ENCODE data around the gene TBX4.
"Not testable (repeated sequence)": the region's sequence is repeated elsewhere in the genome, so short reads cannot be mapped to it uniquely, and the experiment has no call there.

Gene TBX4

DNA sequence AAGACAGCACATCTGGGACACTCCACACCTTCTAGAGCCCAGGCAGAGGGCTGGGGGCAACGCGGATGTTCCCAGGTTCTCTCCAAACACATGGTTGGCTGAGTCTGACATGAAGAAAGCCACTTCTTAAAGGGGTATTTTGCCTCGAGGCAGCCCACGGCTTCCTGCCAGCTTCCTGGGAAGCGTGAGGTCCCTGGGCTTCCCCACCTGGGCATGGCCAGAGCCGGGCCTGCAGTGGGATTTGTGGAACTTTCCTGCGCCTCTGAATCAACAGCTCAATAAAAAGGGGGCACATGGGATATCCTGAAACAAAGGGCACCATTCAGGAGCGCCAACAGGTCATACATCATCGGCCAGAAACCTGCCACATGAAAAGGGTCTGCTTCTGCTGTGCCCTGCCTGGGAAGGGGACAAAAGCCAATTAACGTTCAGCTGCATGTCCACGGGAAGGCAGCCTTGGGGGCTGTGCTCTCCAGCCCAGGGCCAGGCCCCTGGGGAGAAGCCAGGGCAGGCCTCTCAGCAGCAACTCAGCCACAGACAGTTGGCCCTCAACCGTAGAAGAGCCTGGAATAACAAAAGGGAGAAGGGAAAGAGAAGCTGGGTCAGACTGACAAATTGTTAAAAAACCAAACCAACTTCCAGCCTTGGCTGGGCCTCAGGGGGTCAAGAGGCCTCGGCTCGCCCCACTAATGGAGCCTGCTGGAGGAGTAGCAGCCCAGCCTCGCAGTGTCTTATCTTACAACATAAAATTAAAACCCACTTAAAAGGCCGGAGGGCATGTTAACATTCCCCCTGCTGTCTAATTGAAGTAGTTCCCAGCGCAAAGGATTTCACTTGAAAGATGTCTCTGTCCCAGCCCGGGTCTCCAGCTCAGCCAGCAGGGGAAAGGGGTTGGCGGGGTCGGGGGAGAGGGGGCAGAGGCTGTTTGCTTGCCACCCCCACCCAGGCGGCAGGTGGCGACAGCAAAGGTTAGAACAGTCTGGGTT lies 34.2 kb downstream of the TBX4 start:
- no peak for DNase-seq

GRCh38 chr17:61487161-61487988 lies 35.2 kb downstream of the TBX4 start:
- DNase-seq = no peak

DNA sequence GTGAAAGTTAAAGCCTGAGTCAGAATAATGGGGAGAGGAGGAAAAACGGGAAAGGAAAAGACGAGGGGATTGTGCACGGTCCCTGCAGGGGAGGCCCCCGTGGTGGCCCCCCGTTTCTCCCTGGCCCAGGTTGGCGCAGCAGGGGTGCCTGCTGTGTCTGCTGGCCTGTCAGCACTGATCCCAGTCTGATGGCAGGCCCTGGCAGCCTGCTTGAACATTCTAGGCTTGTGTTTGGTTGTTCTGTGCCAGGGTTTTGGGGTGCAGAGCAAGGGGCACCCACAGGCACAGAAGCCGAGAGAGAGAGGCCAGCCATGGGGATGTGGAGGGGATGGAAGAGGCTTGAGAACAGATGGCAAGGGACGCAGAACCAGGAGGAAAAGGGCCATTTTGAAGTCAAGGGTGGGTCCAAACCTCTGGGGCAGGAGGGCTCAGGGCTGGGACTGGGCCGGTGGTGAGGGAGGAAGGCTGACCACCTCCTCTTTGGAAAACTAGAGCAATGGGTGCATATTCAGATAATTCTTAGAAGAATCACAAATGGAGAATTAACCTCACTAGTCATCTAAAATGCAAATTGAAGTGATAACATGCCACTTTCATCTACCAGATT lies 35.9 kb downstream of the TBX4 start:
- no peak for DNase-seq

- DNase-seq = no peak
Measured at GRCh38 chr17:61488878-61489718, 36.9 kb downstream of the TBX4 start.

- no peak for DNase-seq
Measured at GRCh38 chr17:61489719-61490490, 37.7 kb downstream of the TBX4 start.

DNA sequence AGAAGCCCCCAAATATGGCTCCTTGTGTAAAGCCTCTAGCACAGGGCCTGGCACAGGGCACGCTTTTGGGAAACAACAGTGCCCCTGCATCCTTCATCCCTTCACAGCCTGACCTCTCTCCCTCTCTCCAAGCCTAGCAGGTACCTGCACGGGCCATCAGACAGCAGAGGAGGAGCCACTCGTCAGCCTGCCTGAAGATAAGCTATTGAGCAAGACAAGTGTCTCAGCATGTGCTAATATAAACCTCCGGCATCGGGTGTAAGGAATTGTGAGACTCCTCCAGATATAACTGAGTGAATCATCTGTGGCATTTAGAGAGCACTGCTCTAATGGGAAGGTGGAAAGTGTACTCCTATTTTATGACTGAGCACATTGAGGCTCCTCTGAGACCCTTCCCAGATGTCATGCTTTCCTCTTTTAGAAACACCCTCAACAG lies 38.3 kb downstream of the TBX4 start:
- no peak for DNase-seq

- DNase-seq = no peak
Measured at GRCh38 chr17:61491981-61492380, 39.8 kb downstream of the TBX4 start.

GRCh38 chr17:61492759-61493526 lies 40.7 kb downstream of the TBX4 start:
- DNase-seq = no peak

GRCh38 chr17:61493830-61494324 lies 41.7 kb downstream of the TBX4 start:
- not testable (repeated sequence) for DNase-seq

DNA sequence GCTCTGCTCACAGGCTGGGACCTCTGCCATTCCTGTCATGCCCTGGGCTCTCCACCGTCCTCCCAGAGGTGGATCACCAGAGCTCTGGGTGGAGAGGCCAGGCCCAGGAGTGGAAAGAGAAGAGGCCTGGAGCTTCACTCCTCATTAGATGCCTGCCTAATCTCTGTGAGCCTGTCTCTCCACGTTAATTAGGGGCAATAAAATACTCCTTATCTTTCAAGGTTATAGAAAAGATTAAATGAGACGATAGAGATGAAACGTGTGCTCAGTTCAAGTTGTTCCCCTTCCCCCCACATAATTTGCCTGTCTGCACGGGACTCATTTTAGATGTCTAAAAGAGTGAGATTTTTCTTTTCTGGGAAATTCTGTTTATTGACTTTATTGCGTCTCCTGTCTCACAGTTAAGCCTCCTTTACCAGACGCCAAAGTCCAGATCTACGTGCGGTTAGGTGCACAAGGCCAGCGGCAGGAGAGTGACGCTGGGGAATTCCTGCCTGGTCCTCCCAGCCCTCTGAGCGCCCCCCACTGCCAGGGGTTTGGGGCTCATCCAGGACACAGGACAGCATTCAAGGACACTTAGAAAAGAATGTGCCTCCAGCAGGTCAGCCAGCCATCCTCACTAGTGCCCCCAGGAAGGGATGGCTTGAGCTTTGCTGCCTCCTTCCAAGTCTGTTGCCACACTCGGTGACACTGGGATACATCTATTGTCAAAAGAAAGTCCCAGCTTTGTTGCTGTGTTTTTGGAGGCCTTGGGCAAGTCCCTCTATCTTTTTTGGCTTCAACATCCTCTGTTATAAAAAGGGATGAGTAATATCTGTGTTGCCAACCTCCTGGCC lies 42.3 kb downstream of the TBX4 start:
- DNase-seq = no peak

DNA sequence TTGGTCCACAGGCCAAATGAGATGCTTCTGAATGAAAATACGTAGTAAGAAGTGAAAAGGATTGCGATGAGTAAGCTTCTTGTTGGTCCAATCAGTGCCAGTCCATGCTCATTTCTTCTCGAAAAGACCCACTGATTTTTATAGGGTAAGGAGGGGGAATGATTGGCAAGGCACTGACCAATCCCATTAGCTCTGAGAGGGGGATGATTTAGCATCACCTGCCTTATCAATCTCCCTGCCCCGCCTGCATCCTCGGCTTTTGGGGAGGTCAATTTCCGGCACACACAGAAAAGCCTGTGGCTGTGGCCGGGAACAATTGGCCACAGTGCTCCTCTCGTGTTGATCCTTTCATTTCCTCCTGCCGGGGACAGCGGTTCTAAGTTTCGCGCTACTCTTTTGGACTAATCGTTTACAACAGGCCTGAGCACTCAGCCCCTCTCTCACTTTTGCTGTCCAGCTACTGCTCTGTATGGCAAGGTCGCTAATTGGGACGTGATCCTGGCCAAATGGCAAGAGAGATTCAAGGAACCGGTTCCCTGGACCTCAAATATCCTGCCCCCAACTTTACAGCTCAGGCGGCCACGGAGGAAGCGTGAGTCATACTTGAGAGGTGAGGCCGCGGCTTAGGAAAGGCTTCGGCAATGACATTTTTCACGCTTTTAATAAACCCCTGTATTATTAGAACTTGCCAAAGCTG lies 43.1 kb downstream of the TBX4 start:
- no peak for DNase-seq

GRCh38 chr17:61496174-61496956 lies 44.1 kb downstream of the TBX4 start:
- DNase-seq = no peak

GRCh38 chr17:61496957-61497653 lies 44.9 kb downstream of the TBX4 start:
- DNase-seq = no peak

- DNase-seq = no peak
Measured at GRCh38 chr17:61498042-61498994, 46.1 kb downstream of the TBX4 start.

- DNase-seq = no peak
Measured at GRCh38 chr17:61499632-61500031, 47.4 kb downstream of the TBX4 start.

DNA sequence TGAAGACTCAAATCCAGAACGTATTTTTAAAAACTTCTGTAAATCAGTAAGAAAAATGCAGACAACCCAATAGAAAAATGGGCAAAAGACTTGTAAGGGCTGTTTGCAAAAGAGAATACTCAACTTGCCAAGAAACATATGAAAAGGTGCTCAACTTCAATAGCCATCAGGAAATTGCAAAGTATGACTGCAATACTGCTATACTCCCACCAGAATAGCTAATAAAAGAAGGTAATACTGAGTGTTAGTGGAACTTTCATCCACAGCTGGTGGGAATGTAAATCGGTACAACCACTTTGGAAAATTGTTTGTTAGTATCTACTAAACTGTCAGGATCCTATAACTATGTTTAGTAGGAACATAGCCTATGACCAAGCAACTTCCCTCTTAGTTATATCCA lies 48.1 kb downstream of the TBX4 start:
- DNase-seq = no peak
